SK-N-SH (cell line): ENCODE data around the gene SUPT7L. TPM values are rescaled to one million over a fixed set of nuclear protein-coding genes. Genes with fewer than 3 reads are reported as not detected.

Source experiments
- CTCF ChIA-PET: fragments of 300-600, 350-600 bp; formaldehyde crosslinking; extraction: SDS; loops from one replicate; lab custom pipeline; 2021; lab: Yijun Ruan, JAX
- POLR2A ChIA-PET: fragments of 350-600 bp; sonication (Branson Sonifier 250); formaldehyde crosslinking; extraction: SDS; loops from one replicate; lab custom pipeline; 2020; ENCODE audit warnings: antibody characterized with exemption, inconsistent platforms; lab: Yijun Ruan, JAX
- DNase-seq: peaks from one replicate; pipeline ENCODE4 v3.0.0; 2012
- H2AFZ ChIP-seq: fragments of 200-600 bp; sonication (generic); 2 replicates; pipeline ENCODE4 v1.8.1; 2016; ENCODE audit warnings: antibody characterized with exemption, mild to moderate bottlenecking, low read depth
- H3F3A ChIP-seq: fragments of 200-600 bp; sonication (generic); replicated peaks from 2 replicates; pipeline ENCODE3; 2016; ENCODE audit warnings: antibody characterized with exemption, mild to moderate bottlenecking; ENCODE audit not compliant: insufficient read depth
- H3K27ac ChIP-seq, 2 experiments: fragments of 200-500 bp in 1 of 2; fragments of 200-600 bp in 1 of 2; sonication (Bioruptor generic) in 1 of 2; sonication (generic), shearing (Covaris generic) in 1 of 2; 2 replicates each; pipeline versions ENCODE4 v1.5.1 to v1.6.1; 2014 to 2016; ENCODE audit warnings: low read depth in 2 of 2, inconsistent platforms in 1 of 2, low read length in 1 of 2, mild to moderate bottlenecking in 1 of 2, mixed read lengths in 1 of 2
- H3K27me3 ChIP-seq: fragments of 200-600 bp; sonication (generic), shearing (Covaris generic); 2 replicates; pipeline ENCODE4 v1.6.1; 2016; ENCODE audit warnings: mixed run types; ENCODE audit not compliant: insufficient read depth
- H3K36me3 ChIP-seq, 2 experiments: fragments of 200-500 bp in 1 of 2; fragments of 200-600 bp in 1 of 2; sonication (Bioruptor generic) in 1 of 2; sonication (generic) in 1 of 2; replicated peaks in 1 of 2; 2 replicates each; pipeline versions ENCODE3 to v1.5.1; 2014 to 2016; ENCODE audit warnings: low read length in 1 of 2, mild to moderate bottlenecking in 1 of 2; ENCODE audit not compliant: insufficient read depth in 2 of 2, control insufficient read depth in 1 of 2
- H3K4me1 ChIP-seq, 2 experiments: fragments of 200-500 bp in 1 of 2; fragments of 200-600 bp in 1 of 2; sonication (Bioruptor generic) in 1 of 2; sonication (generic), shearing (Covaris generic) in 1 of 2; 2 replicates each; pipeline versions ENCODE4 v1.5.1 to v1.6.1; 2014 to 2016; ENCODE audit warnings: low read depth in 1 of 2, low read length in 1 of 2, mixed run types in 1 of 2; ENCODE audit not compliant: insufficient read depth in 2 of 2, control insufficient read depth in 1 of 2
- H3K4me2 ChIP-seq: fragments of 200-600 bp; sonication (generic), shearing (Covaris generic); 2 replicates; pipeline ENCODE4 v1.6.1; 2017; ENCODE audit warnings: mixed run types
- H3K4me3 ChIP-seq, 2 experiments: fragments of 200-500 bp in 1 of 2; fragments of 200-600 bp in 1 of 2; sonication (Bioruptor generic) in 1 of 2; sonication (generic), shearing (Covaris generic) in 1 of 2; 2 replicates each; pipeline versions ENCODE4 v1.5.1 to v1.8.1; 2014 to 2016; ENCODE audit warnings: low read depth in 2 of 2, inconsistent platforms in 1 of 2, low read length in 1 of 2, mild to moderate bottlenecking in 1 of 2, mixed read lengths in 1 of 2, moderate library complexity in 1 of 2
- H3K79me2 ChIP-seq: fragments of 200-600 bp; sonication (generic); 2 replicates; pipeline ENCODE4 v1.8.1; 2017; ENCODE audit warnings: mild to moderate bottlenecking; ENCODE audit not compliant: insufficient read depth
- H3K9ac ChIP-seq: fragments of 200-600 bp; sonication (generic); 2 replicates; pipeline ENCODE4 v1.6.1; 2017; ENCODE audit warnings: mixed run types
- H3K9me2 ChIP-seq: fragments of 200-600 bp; sonication (generic); 2 replicates; pipeline ENCODE4 v1.6.1; 2017; ENCODE audit warnings: mixed run types
- H3K9me3 ChIP-seq: fragments of 200-600 bp; sonication (generic); 2 replicates; pipeline ENCODE4 v1.6.1; 2017; ENCODE audit warnings: mixed run types, mild to moderate bottlenecking, moderate library complexity
- H4K20me1 ChIP-seq: fragments of 200-600 bp; sonication (generic); 2 replicates; pipeline ENCODE4 v1.6.1; 2017; ENCODE audit warnings: mild to moderate bottlenecking, mixed run types; ENCODE audit not compliant: insufficient read depth
- ELF1 ChIP-seq: IDR thresholded peaks from 2 replicates; pipeline ENCODE4 v1.4.0; 2012
- EP300 ChIP-seq, 2 experiments: IDR thresholded peaks; 2 replicates each; pipeline versions ENCODE4 v1.4.0 to v1.6.1; 2012; ENCODE audit warnings: borderline replicate concordance in 1 of 2, low read depth in 1 of 2, low read length in 1 of 2
- EZH2phosphoT487 ChIP-seq: fragments of 200-600 bp; sonication (generic); IDR thresholded peaks from 2 replicates; pipeline ENCODE4 v1.6.1; 2017; ENCODE audit warnings: low read depth, mixed run types, mild to moderate bottlenecking, antibody characterized with exemption, moderate library complexity, borderline replicate concordance
- FOSL2 ChIP-seq: IDR thresholded peaks from 2 replicates; pipeline ENCODE4 v1.4.0; 2012; ENCODE audit warnings: low read depth, mild to moderate bottlenecking, moderate library complexity, borderline replicate concordance
- FOXJ3 ChIP-seq: sonication (generic); formaldehyde crosslinking; IDR thresholded peaks from 2 replicates; pipeline ENCODE4 v1.5.1; 2020; ENCODE audit warnings: mild to moderate bottlenecking, missing genetic modification reagents
- FOXM1 ChIP-seq: IDR thresholded peaks from 2 replicates; pipeline ENCODE4 v1.4.0; 2012; ENCODE audit warnings: low read depth, mild to moderate bottlenecking
- GABPA ChIP-seq: IDR thresholded peaks from 2 replicates; pipeline ENCODE4 v1.4.0; 2012; ENCODE audit warnings: low read depth, mild to moderate bottlenecking
- GATA2 ChIP-seq: sonication (generic); formaldehyde crosslinking; IDR thresholded peaks from 2 replicates; pipeline ENCODE4 v1.5.0; 2020; ENCODE audit warnings: mild to moderate bottlenecking, missing genetic modification reagents
- MEF2A ChIP-seq: IDR thresholded peaks from 2 replicates; pipeline ENCODE4 v1.4.0; 2012; ENCODE audit warnings: low read depth, borderline replicate concordance
- NFIC ChIP-seq: IDR thresholded peaks from 2 replicates; pipeline ENCODE4 v1.4.0; 2012; ENCODE audit warnings: borderline replicate concordance
- POLR2AphosphoS5 ChIP-seq: IDR thresholded peaks from 2 replicates; pipeline ENCODE4 v1.6.1; 2012; ENCODE audit warnings: low read depth, low read length
- REST ChIP-seq: IDR thresholded peaks from 2 replicates; pipeline ENCODE4 v1.6.1; 2012; ENCODE audit warnings: mild to moderate bottlenecking, low read depth, low read length, moderate library complexity
- RFX5 ChIP-seq: IDR thresholded peaks from 2 replicates; pipeline ENCODE4 v1.6.1; 2012; ENCODE audit warnings: mild to moderate bottlenecking, improper control_type of control experiment, low read length
- RXRA ChIP-seq: IDR thresholded peaks from 2 replicates; pipeline ENCODE4 v1.4.0; 2012; ENCODE audit warnings: low read depth, mild to moderate bottlenecking, borderline replicate concordance
- SMC3 ChIP-seq: IDR thresholded peaks from 2 replicates; pipeline ENCODE4 v1.6.1; 2012; ENCODE audit warnings: low read depth, low read length, improper control_type of control experiment
- TAF1 ChIP-seq: IDR thresholded peaks from 2 replicates; pipeline ENCODE4 v1.6.1; 2012; ENCODE audit warnings: low read depth, mild to moderate bottlenecking, low read length, moderate library complexity, borderline replicate concordance
- YY1 ChIP-seq: IDR thresholded peaks from 2 replicates; pipeline ENCODE4 v1.4.0; 2012; ENCODE audit warnings: low read depth, mild to moderate bottlenecking
- ZBTB33 ChIP-seq: IDR thresholded peaks from 2 replicates; pipeline ENCODE4 v1.4.0; 2012; ENCODE audit warnings: low read depth, borderline replicate concordance
- WGBS: methylation state at CpG from one replicate; pipeline ENCODE4 v1.1.6; 2017; ENCODE audit warnings: low lambda C conversion rate; 5-methylcytosine and 5-hydroxymethylcytosine counted together
- polyA plus RNA-seq, 3 experiments: library from polyadenylated mRNA; depleted of rRNA; stranded (reverse); fragments of >200 nt; gene quantifications; 2 replicates each; pipeline ENCODE4 v1.2.3, GENCODE V29; 2012
- TF ChIP-seq, protein P1 (sequence below): fragments of 200-600 bp; sonication (generic); IDR thresholded peaks from 2 replicates; pipeline ENCODE4 v1.6.1; 2017; ENCODE audit warnings: antibody characterized with exemption, mild to moderate bottlenecking, moderate library complexity
- TF ChIP-seq, protein P2 (sequence below): IDR thresholded peaks from 2 replicates; pipeline ENCODE4 v1.4.0; 2012; ENCODE audit warnings: low read depth, borderline replicate concordance

The SUPT7L gene
- polyA plus RNA-seq, 1 of the 3 experiments (the other 2 are of a cell fraction): 49.7 TPM

DNA sequence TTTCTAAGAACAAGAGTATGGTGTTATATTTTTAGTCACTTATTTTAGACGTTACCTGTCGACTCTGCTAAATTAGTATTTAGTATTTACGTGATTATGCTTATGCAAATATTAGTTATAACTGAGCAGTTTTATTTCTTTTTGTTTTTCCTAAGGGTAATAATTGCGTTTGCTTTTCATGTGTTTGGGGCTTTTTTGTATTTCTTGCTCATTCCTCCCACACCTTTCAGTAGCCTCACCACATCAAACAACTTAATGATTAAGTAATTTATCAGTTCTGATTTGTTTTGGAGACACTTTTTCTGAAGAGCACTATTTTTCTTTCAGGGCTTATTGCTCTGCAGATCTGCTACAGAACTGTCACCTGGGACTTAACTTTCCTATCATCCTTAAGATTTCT, 7.8 kb upstream of the SUPT7L start:
- H3K36me3 ChIP-seq: peaks cover 57 to 66% of the 10 kb centered on the region in 2 experiments
- H3K9me2 ChIP-seq: no peaks in the 10 kb centered on the region
- H3K4me1 ChIP-seq: no peaks in the 10 kb centered on the region
- TF ChIP-seq FOSL2 (no peak), EZH2phosphoT487 (no peak), YY1 (no peak), SMC3 (no peak), FOXJ3 (CRISPR knock-in tag) (no peak), POLR2AphosphoS5 (no peak), TAF1 (no peak), EP300 (IDR thresholded peaks at IDR 0.05; ENCODE audit: borderline replicate concordance in 1 of 2, low read depth in 1 of 2, low read length in 1 of 2) (no peak), RXRA (no peak), FOXM1 (no peak), GATA2 (CRISPR knock-in tag) (no peak), RFX5 (no peak), GABPA (no peak), REST (no peak), MEF2A (no peak), NFIC (no peak), ZBTB33 (no peak), ELF1 (no peak)
- TF ChIP-seq, protein P1, sequence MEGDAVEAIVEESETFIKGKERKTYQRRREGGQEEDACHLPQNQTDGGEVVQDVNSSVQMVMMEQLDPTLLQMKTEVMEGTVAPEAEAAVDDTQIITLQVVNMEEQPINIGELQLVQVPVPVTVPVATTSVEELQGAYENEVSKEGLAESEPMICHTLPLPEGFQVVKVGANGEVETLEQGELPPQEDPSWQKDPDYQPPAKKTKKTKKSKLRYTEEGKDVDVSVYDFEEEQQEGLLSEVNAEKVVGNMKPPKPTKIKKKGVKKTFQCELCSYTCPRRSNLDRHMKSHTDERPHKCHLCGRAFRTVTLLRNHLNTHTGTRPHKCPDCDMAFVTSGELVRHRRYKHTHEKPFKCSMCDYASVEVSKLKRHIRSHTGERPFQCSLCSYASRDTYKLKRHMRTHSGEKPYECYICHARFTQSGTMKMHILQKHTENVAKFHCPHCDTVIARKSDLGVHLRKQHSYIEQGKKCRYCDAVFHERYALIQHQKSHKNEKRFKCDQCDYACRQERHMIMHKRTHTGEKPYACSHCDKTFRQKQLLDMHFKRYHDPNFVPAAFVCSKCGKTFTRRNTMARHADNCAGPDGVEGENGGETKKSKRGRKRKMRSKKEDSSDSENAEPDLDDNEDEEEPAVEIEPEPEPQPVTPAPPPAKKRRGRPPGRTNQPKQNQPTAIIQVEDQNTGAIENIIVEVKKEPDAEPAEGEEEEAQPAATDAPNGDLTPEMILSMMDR: no peak
- TF ChIP-seq, protein P2, sequence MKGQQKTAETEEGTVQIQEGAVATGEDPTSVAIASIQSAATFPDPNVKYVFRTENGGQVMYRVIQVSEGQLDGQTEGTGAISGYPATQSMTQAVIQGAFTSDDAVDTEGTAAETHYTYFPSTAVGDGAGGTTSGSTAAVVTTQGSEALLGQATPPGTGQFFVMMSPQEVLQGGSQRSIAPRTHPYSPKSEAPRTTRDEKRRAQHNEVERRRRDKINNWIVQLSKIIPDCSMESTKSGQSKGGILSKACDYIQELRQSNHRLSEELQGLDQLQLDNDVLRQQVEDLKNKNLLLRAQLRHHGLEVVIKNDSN: no peak
- H3K4me3 ChIP-seq: no peak overlapping the region
- H4K20me1 ChIP-seq: no peaks in the 10 kb centered on the region
- DNase-seq: no peak
- 96% methylated on average over 4 of the region's 4 CpGs for WGBS
- H3K27ac ChIP-seq: no peak overlapping the region
- no peaks in the 10 kb centered on the region for H3K9me3 ChIP-seq
- H2AFZ ChIP-seq: no peak overlapping the region
- H3K9ac ChIP-seq: no peak overlapping the region
- no peak overlapping the region for H3K4me2 ChIP-seq
- CTCF ChIA-PET: interaction anchor here (1.0 to 5.3 kb wide), 2 partner anchors 12 to 725 kb away, joined by 4 to 82 read pairs; no protein-coding TSS in a partner anchor
- H3K79me2 ChIP-seq: peaks cover 7% of the 10 kb centered on the region; the same call in 1 of the 2 replicates
- H3F3A ChIP-seq: peaks cover 3% of the 10 kb centered on the region
- no peaks in the 10 kb centered on the region for H3K27me3 ChIP-seq
- POLR2A ChIA-PET: no interaction called here
